Measurements from ENCODE around the gene ARID4B. TPM values are rescaled to one million over a fixed set of nuclear protein-coding genes. Genes with fewer than 3 reads are reported as not detected.

The ARID4B gene
- total RNA-seq, 2 experiments from 2014 or later: 38.8 to 41.9 TPM

DNA sequence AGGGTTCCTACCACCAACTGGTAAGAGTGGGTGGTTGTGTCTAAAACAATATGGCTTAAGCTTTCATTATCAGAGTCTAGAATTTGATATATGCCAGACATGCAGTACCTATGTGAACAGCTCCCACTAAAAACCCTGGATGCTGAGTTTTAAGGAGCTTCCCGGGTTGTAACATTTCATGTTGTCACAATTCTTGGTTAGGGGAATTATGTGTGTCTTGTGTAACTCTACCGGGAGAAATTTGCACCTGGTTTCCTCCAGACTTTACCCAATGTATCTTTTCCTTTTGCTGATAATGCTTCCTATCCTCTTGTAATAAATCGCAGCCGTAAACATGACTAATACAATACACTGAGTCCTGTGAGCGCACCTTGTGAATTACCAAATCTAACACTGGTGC is 48.3 kb downstream of the ARID4B start:
- H3K4me1 Mint-ChIP-seq (ENCODE audit: low read depth): peaks cover 54% of the 10 kb centered on the region

GRCh38 chr1:235278915-235279292 is 49.1 kb downstream of the ARID4B start:
- H3K27ac Mint-ChIP-seq: no peak overlapping the region
- intact Hi-C loops (cut with micrococcal nuclease): no loop called here
- TF ChIP-seq CTCF (IDR thresholded peaks at IDR 0.05): no peak
- POLR2A ChIA-PET: no interaction called here
- H3K4me1 Mint-ChIP-seq (ENCODE audit: low read depth): peaks cover 56% of the 10 kb centered on the region
- H3K36me3 Mint-ChIP-seq (ENCODE audit: low read depth): peaks cover 9% of the 10 kb centered on the region
- no peak overlapping the region for H3K4me3 Mint-ChIP-seq
- ATAC-seq (no peak), DNase-seq (no peak)
- no peaks in the 10 kb centered on the region for H3K27me3 Mint-ChIP-seq
- peaks cover 2% of the 10 kb centered on the region for H3K9me3 Mint-ChIP-seq
- CTCF ChIA-PET: no interaction called here

More for the DNA sequence above, 48.3 kb downstream of the ARID4B start:
- intact Hi-C loops (cut with micrococcal nuclease): no loop called here
- ATAC-seq (no peak), DNase-seq (no peak)
- no peaks in the 10 kb centered on the region for H3K27me3 Mint-ChIP-seq
- H3K9me3 Mint-ChIP-seq: peaks cover 2% of the 10 kb centered on the region
- CTCF ChIA-PET: interaction anchor here (0.8 to 1.2 kb wide), 2 partner anchors 27 to 135 kb away, joined by 4 read pairs; no protein-coding TSS in a partner anchor
- H3K4me3 Mint-ChIP-seq: no peak overlapping the region
- peaks cover 9% of the 10 kb centered on the region for H3K36me3 Mint-ChIP-seq (ENCODE audit: low read depth)
- POLR2A ChIA-PET: no interaction called here
- no peak overlapping the region for H3K27ac Mint-ChIP-seq
- TF ChIP-seq CTCF (IDR thresholded peaks at IDR 0.05): no peak

GRCh38 chr1:235278233-235278914 is 49.6 kb downstream of the ARID4B start:
- H3K36me3 Mint-ChIP-seq (ENCODE audit: low read depth): peaks cover 9% of the 10 kb centered on the region
- peaks cover 61% of the 10 kb centered on the region for H3K4me1 Mint-ChIP-seq (ENCODE audit: low read depth)
- ChIA-PET CTCF (no interaction called here), POLR2A (no interaction called here)
- H3K27me3 Mint-ChIP-seq: no peaks in the 10 kb centered on the region
- no peak for TF ChIP-seq CTCF (IDR thresholded peaks at IDR 0.05)
- peaks cover 2% of the 10 kb centered on the region for H3K9me3 Mint-ChIP-seq
- H3K4me3 Mint-ChIP-seq: no peak overlapping the region
- DNase-seq (no peak), ATAC-seq (no peak)
- H3K27ac Mint-ChIP-seq: peak overlapping the region; percentile 73
- intact Hi-C loops (cut with micrococcal nuclease): no loop called here

- no peak for TF ChIP-seq CTCF (IDR thresholded peaks at IDR 0.05)
- H3K27me3 Mint-ChIP-seq: no peaks in the 10 kb centered on the region
- no peak overlapping the region for H3K4me3 Mint-ChIP-seq
- intact Hi-C loops (cut with micrococcal nuclease): no loop called here
- ATAC-seq (no peak), DNase-seq (no peak)
- peak overlapping the region; percentile 73 for H3K27ac Mint-ChIP-seq
- CTCF ChIA-PET: no interaction called here
- peaks cover 9% of the 10 kb centered on the region for H3K36me3 Mint-ChIP-seq (ENCODE audit: low read depth)
- peaks cover 2% of the 10 kb centered on the region for H3K9me3 Mint-ChIP-seq
- POLR2A ChIA-PET: no interaction called here
- peaks cover 65% of the 10 kb centered on the region for H3K4me1 Mint-ChIP-seq (ENCODE audit: low read depth)
Observed at GRCh38 chr1:235277709-235278108, 50.3 kb downstream of the ARID4B start.

DNA sequence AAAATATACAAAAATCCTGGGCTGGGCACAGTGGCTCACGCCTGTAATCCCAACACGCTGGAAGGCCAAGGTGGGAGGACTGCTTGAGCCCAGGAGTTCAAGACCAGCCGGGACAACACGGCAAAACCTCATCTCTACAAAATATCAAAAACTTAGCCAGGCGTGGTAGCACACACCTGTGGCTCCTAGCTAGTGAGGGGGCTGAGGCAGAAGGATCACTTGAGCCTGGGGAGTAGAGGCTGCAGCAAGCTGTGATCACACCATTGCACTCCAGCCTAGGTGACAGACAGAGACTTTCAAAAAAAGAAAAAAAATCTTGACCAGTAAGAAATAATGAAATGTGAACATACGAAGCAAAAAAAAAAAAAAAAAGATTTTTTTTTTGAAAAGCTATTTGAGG is 52.1 kb downstream of the ARID4B start:
- ChIA-PET CTCF (interaction anchor here (0.8 to 1.8 kb wide), 7 partner anchors 10 to 141 kb away, joined by 3 to 11 read pairs (median 4); no protein-coding TSS in a partner anchor), POLR2A (interaction anchor here (1.3 kb wide), 1 partner anchor 8 kb away, joined by 4 read pairs; no protein-coding TSS in a partner anchor)
- DNase-seq: no peak
- TF ChIP-seq CTCF (IDR thresholded peaks at IDR 0.05): no peak
- peaks cover 8% of the 10 kb centered on the region for H3K36me3 Mint-ChIP-seq (ENCODE audit: low read depth)
- peak overlapping the region; percentile 68 for H3K27ac Mint-ChIP-seq
- no peak overlapping the region for H3K4me3 Mint-ChIP-seq
- peaks cover 2% of the 10 kb centered on the region for H3K9me3 Mint-ChIP-seq
- H3K27me3 Mint-ChIP-seq: no peaks in the 10 kb centered on the region
- ATAC-seq: no peak
- H3K4me1 Mint-ChIP-seq (ENCODE audit: low read depth): peaks cover 68% of the 10 kb centered on the region
- intact Hi-C loops (cut with micrococcal nuclease): no loop called here

Data from activated CD8-positive, alpha-beta T cell treated with anti-CD3 and anti-CD28 coated beads for 36 hours (primary cell).